ENCODE data around the gene WFIKKN2.
"Not testable (repeated sequence)": the region's sequence is repeated elsewhere in the genome, so short reads cannot be mapped to it uniquely, and the experiment has no call there.

WFIKKN2 gene

DNA sequence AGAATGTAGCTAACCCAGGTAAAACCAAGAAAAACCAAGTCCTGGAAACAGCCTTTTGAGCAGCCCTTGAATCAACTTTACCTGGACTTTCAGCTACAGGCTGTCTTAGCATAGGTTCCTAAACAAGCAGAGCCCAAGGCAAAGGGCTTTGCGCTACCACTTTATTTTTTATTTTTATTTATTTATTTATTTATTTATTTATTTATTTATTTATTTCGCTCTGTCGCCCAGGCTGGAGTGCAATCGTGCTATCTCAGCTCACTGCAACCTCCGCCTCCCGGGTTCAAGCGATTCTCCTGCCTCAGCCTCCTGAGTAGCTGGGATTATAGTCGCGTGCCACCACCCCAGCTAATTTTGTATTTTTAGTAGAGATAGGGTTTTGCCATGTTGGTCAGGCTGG lies 41.7 kb downstream of the WFIKKN2 start:
- not testable (repeated sequence) for H4K8ac ChIP-seq (ENCODE audit: low read depth, low read length); H3K27ac ChIP-seq (replicated peaks; ENCODE audit: low read length); H3K4me2 ChIP-seq (ENCODE audit: insufficient read depth, low read length, poor library complexity, severe bottlenecking); H2BK5ac ChIP-seq (ENCODE audit: low read length); H3K9ac ChIP-seq (ENCODE audit: low read depth, low read length, poor library complexity); H2AFZ ChIP-seq (ENCODE audit: low read length); H3K14ac ChIP-seq (ENCODE audit: low read length); H3K27me3 ChIP-seq (ENCODE audit: control insufficient read depth in 3 of 3, insufficient read depth in 3 of 3, low read depth in 1 of 3, low read length in 3 of 3); H3K4me1 ChIP-seq (ENCODE audit: control insufficient read depth in 2 of 2, insufficient read depth in 1 of 2, low read depth in 1 of 2, low read length in 2 of 2); H3K4me3 ChIP-seq (ENCODE audit: low read length in 2 of 2); H3K4ac ChIP-seq (ENCODE audit: low read length); DNase-seq (ENCODE audit: low spot score); H3K23ac ChIP-seq (ENCODE audit: low read depth, low read length, poor library complexity); H3K36me3 ChIP-seq (replicated peaks in 1 of 2; ENCODE audit: control insufficient read depth in 2 of 2, insufficient read depth in 2 of 2, low read length in 2 of 2); H2AK5ac ChIP-seq (ENCODE audit: low read depth, low read length); H3K18ac ChIP-seq (ENCODE audit: low read length); H2BK15ac ChIP-seq (ENCODE audit: low read length); H3K79me1 ChIP-seq (ENCODE audit: low read depth, low read length); H2BK120ac ChIP-seq (ENCODE audit: low read depth, low read length); H4K91ac ChIP-seq (ENCODE audit: low read depth, low read length, poor library complexity); H2BK12ac ChIP-seq (ENCODE audit: low read length); H3K9me3 ChIP-seq (replicated peaks in 1 of 2; ENCODE audit: control insufficient read depth in 2 of 2, insufficient read depth in 1 of 2, low read depth in 1 of 2, low read length in 2 of 2)
- no CpG with 5 or more reads among the region's 9 CpGs for WGBS, 2 donors (ENCODE audit: extremely low coverage in 2 of 2, insufficient read length in 2 of 2, insufficient replicate concordance in 1 of 2)

DNA sequence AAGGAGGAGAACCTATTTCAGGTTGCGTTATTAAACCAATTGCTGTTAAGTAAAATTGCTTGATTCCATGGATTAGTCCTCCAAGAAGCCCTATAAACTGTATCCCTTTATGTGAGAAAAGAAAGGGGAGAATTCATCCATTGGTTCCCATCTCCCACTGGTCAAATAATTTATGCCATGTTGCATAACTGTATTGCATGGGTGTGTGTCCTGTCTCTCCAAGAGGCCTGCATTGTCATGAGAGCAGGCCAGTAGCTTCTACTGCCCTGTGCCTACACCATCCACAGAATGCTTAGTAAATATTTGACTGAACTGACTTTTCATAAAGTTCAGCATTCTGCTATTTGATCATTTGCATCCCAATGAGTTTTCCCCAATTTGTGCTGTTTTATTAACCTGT lies 42.5 kb downstream of the WFIKKN2 start:
- H2BK15ac ChIP-seq (ENCODE audit: low read length) = no peak overlapping the region
- no peaks in the 10 kb centered on the region for H3K79me1 ChIP-seq (ENCODE audit: low read depth, low read length)
- no peak overlapping the region for H3K18ac ChIP-seq (ENCODE audit: low read length)
- no peak overlapping the region for H2BK12ac ChIP-seq (ENCODE audit: low read length)
- H3K9ac ChIP-seq (ENCODE audit: low read depth, low read length, poor library complexity) = no peak overlapping the region
- peaks cover 0 to 3% of the 10 kb centered on the region in 2 donors for H3K9me3 ChIP-seq (replicated peaks in 1 of 2; ENCODE audit: control insufficient read depth in 2 of 2, insufficient read depth in 1 of 2, low read depth in 1 of 2, low read length in 2 of 2)
- no peak overlapping the region for H2AK5ac ChIP-seq (ENCODE audit: low read depth, low read length)
- H4K91ac ChIP-seq (ENCODE audit: low read depth, low read length, poor library complexity) = no peak overlapping the region
- H2BK120ac ChIP-seq (ENCODE audit: low read depth, low read length) = no peak overlapping the region
- H4K8ac ChIP-seq (ENCODE audit: low read depth, low read length) = no peak overlapping the region
- WGBS, 2 donors (ENCODE audit: extremely low coverage in 2 of 2, insufficient read length in 2 of 2, insufficient replicate concordance in 1 of 2) = no CpG with 5 or more reads among the region's 1 CpG
- no peak overlapping the region for H3K23ac ChIP-seq (ENCODE audit: low read depth, low read length, poor library complexity)
- no peak for DNase-seq (ENCODE audit: low spot score)
- no peak overlapping the region for H3K4me2 ChIP-seq (ENCODE audit: insufficient read depth, low read length, poor library complexity, severe bottlenecking)
- H3K36me3 ChIP-seq (replicated peaks in 1 of 2; ENCODE audit: control insufficient read depth in 2 of 2, insufficient read depth in 2 of 2, low read length in 2 of 2) = no peaks in the 10 kb centered on the region
- H2BK5ac ChIP-seq (ENCODE audit: low read length) = no peak overlapping the region
- no peak overlapping the region for H2AFZ ChIP-seq (ENCODE audit: low read length)
- no peak overlapping the region for H3K4ac ChIP-seq (ENCODE audit: low read length)
- H3K4me1 ChIP-seq (ENCODE audit: control insufficient read depth in 2 of 2, insufficient read depth in 1 of 2, low read depth in 1 of 2, low read length in 2 of 2) = no peaks in the 10 kb centered on the region
- H3K27ac ChIP-seq (replicated peaks; ENCODE audit: low read length) = no peak overlapping the region
- no peak overlapping the region for H3K4me3 ChIP-seq (ENCODE audit: low read length in 2 of 2)
- no peaks in the 10 kb centered on the region for H3K27me3 ChIP-seq (ENCODE audit: control insufficient read depth in 3 of 3, insufficient read depth in 3 of 3, low read depth in 1 of 3, low read length in 3 of 3)
- H3K14ac ChIP-seq (ENCODE audit: low read length) = no peak overlapping the region

DNA sequence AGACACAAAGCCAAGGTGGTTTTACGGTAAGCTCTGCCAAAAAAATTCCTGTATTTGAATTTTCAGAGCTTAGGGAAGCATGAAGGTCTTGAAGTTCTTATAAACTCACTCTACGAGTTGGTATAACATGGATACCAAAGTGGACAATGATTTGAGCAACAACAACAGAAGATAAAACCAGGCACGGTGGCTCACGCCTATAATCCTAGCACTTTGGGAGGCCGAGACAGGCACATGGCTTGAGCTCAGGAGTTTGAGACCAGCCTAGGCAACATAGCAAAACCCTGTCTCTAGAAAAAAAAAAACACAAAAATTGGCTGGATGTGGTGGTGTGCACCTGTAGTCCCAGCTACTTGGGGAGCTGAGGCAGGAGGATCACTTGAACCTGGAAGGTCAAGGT lies 43.7 kb downstream of the WFIKKN2 start:
- H2BK120ac ChIP-seq (ENCODE audit: low read depth, low read length) = no peak overlapping the region
- H3K4me1 ChIP-seq (ENCODE audit: control insufficient read depth in 2 of 2, insufficient read depth in 1 of 2, low read depth in 1 of 2, low read length in 2 of 2) = peaks cover 0 to 3% of the 10 kb centered on the region in 2 donors
- no peak for DNase-seq (ENCODE audit: low spot score)
- no peak overlapping the region for H3K18ac ChIP-seq (ENCODE audit: low read length)
- H3K9me3 ChIP-seq (replicated peaks in 1 of 2; ENCODE audit: control insufficient read depth in 2 of 2, insufficient read depth in 1 of 2, low read depth in 1 of 2, low read length in 2 of 2) = peaks cover 0 to 3% of the 10 kb centered on the region in 2 donors
- H3K9ac ChIP-seq (ENCODE audit: low read depth, low read length, poor library complexity) = no peak overlapping the region
- no peak overlapping the region for H3K23ac ChIP-seq (ENCODE audit: low read depth, low read length, poor library complexity)
- no peak overlapping the region for H4K8ac ChIP-seq (ENCODE audit: low read depth, low read length)
- no peak overlapping the region for H2AK5ac ChIP-seq (ENCODE audit: low read depth, low read length)
- no CpG with 5 or more reads among the region's 5 CpGs for WGBS, 2 donors (ENCODE audit: extremely low coverage in 2 of 2, insufficient read length in 2 of 2, insufficient replicate concordance in 1 of 2)
- H3K4me3 ChIP-seq (ENCODE audit: low read length in 2 of 2) = no peak overlapping the region
- no peak overlapping the region for H4K91ac ChIP-seq (ENCODE audit: low read depth, low read length, poor library complexity)
- no peak overlapping the region for H3K4ac ChIP-seq (ENCODE audit: low read length)
- H3K14ac ChIP-seq (ENCODE audit: low read length) = no peak overlapping the region
- H2BK5ac ChIP-seq (ENCODE audit: low read length) = no peak overlapping the region
- H2BK15ac ChIP-seq (ENCODE audit: low read length) = no peak overlapping the region
- H3K79me1 ChIP-seq (ENCODE audit: low read depth, low read length) = no peaks in the 10 kb centered on the region
- H3K27ac ChIP-seq (replicated peaks; ENCODE audit: low read length) = no peak overlapping the region
- H3K36me3 ChIP-seq (replicated peaks in 1 of 2; ENCODE audit: control insufficient read depth in 2 of 2, insufficient read depth in 2 of 2, low read length in 2 of 2) = no peaks in the 10 kb centered on the region
- H2BK12ac ChIP-seq (ENCODE audit: low read length) = no peak overlapping the region
- no peak overlapping the region for H2AFZ ChIP-seq (ENCODE audit: low read length)
- H3K4me2 ChIP-seq (ENCODE audit: insufficient read depth, low read length, poor library complexity, severe bottlenecking) = peak overlapping the region; percentile 11
- H3K27me3 ChIP-seq (ENCODE audit: control insufficient read depth in 3 of 3, insufficient read depth in 3 of 3, low read depth in 1 of 3, low read length in 3 of 3) = no peaks in the 10 kb centered on the region

DNA sequence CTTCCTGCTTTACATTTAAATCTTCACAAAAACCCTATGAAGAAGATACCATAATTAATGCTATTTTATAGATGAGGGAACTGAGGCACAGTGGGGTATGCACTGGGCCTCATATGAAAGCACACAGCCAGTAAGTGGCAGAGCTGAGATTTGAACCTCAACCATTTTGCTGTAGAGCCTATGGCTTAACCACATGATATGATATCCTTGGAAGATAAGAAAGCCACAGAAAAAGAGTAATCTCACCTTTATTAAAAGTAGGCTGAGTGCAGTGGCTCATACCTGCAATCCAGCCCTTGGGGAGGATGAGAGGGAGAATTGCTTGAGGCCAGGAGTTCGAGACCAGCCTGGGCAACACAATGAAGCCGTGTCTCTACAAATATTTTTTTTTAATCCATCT lies 45.8 kb downstream of the WFIKKN2 start:
- Histone ChIP-seq H3K9ac (ENCODE audit: low read depth, low read length, poor library complexity) (no peak overlapping the region), H3K79me1 (ENCODE audit: low read depth, low read length) (no peaks in the 10 kb centered on the region), H3K27ac (replicated peaks; ENCODE audit: low read length) (no peak overlapping the region), H3K4me3 (ENCODE audit: low read length in 2 of 2) (no peak overlapping the region), H2BK15ac (ENCODE audit: low read length) (no peak overlapping the region), H3K18ac (ENCODE audit: low read length) (no peak overlapping the region), H4K91ac (ENCODE audit: low read depth, low read length, poor library complexity) (no peak overlapping the region), H2BK5ac (ENCODE audit: low read length) (no peak overlapping the region), H3K4me1 (ENCODE audit: control insufficient read depth in 2 of 2, insufficient read depth in 1 of 2, low read depth in 1 of 2, low read length in 2 of 2) (peaks cover 0 to 5% of the 10 kb centered on the region in 2 donors), H3K23ac (ENCODE audit: low read depth, low read length, poor library complexity) (no peak overlapping the region), H2AFZ (ENCODE audit: low read length) (no peak overlapping the region), H2AK5ac (ENCODE audit: low read depth, low read length) (no peak overlapping the region), H3K4me2 (ENCODE audit: insufficient read depth, low read length, poor library complexity, severe bottlenecking) (no peak overlapping the region), H3K14ac (ENCODE audit: low read length) (no peak overlapping the region), H3K36me3 (replicated peaks in 1 of 2; ENCODE audit: control insufficient read depth in 2 of 2, insufficient read depth in 2 of 2, low read length in 2 of 2) (no peaks in the 10 kb centered on the region), H4K8ac (ENCODE audit: low read depth, low read length) (no peak overlapping the region), H3K27me3 (ENCODE audit: control insufficient read depth in 3 of 3, insufficient read depth in 3 of 3, low read depth in 1 of 3, low read length in 3 of 3) (no peaks in the 10 kb centered on the region), H3K4ac (ENCODE audit: low read length) (no peak overlapping the region), H3K9me3 (replicated peaks in 1 of 2; ENCODE audit: control insufficient read depth in 2 of 2, insufficient read depth in 1 of 2, low read depth in 1 of 2, low read length in 2 of 2) (peaks cover 0 to 3% of the 10 kb centered on the region in 2 donors), H2BK12ac (ENCODE audit: low read length) (no peak overlapping the region), H2BK120ac (ENCODE audit: low read depth, low read length) (no peak overlapping the region)
- WGBS, 2 donors (ENCODE audit: extremely low coverage in 2 of 2, insufficient read length in 2 of 2, insufficient replicate concordance in 1 of 2) = no CpG with 5 or more reads among the region's 2 CpGs
- DNase-seq (ENCODE audit: low spot score) = no peak

Measured in neuronal stem cell (in vitro differentiated cells).